NCI-H774 (cell line): Measurements from ENCODE around the gene SIAH1.
"Not testable (repeated sequence)": the region's sequence is repeated elsewhere in the genome, so short reads cannot be mapped to it uniquely, and the experiment has no call there.

Experiments
- DNase-seq: peaks from one replicate; lab custom pipeline; 2025; lab: John Stamatoyannopoulos, UW

Gene SIAH1

GRCh38 chr16:48393485-48394354, 8.5 kb upstream of the SIAH1 start:
- DNase-seq = no peak

DNA sequence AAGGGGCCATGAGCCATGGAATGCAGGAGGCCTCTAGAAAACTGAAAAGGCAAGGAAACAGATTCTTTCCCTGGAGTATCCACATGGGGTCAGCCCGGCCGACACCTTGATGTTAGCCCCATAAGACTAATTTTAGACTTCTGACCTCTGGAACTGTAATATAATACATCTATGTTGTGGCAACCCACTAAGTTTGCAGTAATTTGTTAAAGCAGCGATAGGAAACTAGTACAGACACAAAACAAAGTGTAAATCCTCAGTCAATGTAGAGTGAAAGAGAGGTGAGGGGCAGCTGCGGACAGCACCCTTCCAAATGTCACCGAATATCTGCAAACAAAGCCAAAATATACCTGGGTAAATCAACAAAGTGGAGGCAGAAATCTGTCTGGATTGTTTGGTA, 7.2 kb upstream of the SIAH1 start:
- no peak for DNase-seq

GRCh38 chr16:48386559-48387312, 1.5 kb upstream of the SIAH1 start:
- DNase-seq = no peak

DNA sequence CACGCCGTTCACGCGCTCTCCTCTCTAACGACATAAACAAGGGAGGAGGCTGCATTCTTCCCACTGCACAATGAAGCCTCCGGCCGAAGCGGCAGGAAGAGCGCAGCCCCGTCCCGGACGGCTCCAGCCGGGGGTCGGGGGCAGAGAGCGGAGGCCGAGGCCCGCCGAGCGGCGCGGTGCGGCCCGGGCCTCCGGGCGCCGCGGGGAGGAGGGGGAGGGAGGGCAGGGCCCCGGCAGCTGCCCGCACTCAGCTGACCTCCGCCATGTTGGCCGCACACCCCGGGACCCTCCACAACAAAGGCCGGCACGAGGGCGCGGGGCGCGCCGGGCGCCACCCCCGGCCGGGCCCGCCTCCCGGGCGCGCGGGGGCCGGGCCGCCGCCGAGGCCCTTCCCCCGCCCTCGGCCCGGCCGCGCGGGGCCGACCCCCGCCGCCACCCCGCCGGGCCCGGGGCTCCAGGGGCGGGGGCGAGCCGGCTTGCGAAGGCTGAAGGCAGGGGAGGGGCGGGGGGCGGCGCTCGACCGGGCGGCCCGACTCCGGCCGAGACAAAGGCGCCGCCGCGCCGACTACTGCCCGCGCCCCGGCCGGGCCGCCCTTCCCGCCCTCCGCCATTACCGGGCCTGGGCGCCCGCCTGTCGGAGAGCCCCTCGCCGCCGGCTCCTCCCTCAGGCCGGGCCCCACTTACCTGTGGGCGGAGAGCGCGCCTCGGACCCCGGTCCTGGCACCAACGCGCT, 527 bp downstream of the SIAH1 start:
- peak; percentile 75 for DNase-seq

DNA sequence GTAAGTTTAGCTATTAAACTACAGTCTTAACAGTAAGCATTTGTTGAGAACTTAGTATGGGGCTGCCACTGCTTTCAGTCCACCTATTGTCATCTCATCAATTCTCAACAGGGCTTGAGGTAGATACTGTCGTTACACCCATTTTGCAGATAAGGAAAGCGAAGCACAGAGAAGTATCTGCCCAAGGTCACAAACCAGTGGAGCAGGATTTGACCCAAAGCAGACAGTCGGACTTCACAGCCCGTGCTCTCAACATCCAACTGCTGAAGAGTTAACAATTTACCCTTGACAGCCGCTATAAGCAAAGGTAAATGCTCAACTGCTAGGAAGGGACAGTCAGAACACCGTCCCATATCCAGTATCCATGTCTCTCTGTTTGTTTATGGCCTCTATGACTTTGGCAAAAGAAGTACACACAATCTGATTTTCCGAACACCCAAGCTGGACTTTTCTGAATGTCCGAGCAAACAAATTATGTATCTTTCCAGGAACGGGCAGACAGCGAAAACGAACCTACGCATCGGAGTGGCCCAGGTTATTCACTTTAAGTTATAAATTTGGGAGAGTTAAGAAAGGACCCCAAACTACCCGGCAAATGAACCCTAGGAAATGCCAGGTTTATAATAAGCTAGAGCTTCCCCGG, 1.2 kb downstream of the SIAH1 start:
- DNase-seq = no peak

DNA sequence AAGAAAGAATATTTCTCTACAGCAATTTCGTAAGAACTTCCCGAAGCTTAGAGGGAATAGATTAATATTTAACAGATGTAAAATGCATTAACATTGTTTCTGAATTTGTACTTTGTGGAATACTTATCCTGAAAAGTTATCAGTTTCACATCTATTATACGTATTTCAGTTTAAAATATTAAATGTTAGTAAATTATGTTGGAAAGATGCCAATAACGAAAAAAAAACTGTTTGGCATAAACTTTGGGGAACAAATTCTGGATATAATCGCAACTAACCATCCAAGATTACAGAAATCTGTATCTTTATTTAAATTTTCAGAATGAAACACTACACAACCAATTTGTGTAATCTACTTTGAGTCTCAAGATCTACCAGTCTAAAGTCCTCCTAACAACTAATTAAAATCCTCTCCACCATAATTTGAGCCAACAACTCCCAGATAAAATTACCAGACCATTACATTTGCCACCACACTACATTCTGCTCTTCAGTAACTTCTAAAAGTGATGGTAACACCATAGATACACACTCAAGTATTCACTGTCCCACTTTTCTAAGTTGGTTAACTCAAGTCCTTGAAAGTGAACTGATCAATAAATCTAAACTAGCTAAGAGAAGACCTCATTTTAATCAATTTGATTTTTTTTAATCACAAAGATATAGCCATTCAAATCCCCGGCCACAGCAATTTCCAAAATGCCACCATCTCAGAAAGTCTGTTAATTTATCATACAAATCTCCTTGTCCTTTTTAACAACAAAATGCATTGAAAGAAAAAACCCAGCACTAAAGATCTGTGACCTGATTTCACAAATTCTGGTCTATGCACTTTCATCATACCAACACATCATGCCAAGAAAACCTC, 2.0 kb downstream of the SIAH1 start:
- DNase-seq = no peak

DNA sequence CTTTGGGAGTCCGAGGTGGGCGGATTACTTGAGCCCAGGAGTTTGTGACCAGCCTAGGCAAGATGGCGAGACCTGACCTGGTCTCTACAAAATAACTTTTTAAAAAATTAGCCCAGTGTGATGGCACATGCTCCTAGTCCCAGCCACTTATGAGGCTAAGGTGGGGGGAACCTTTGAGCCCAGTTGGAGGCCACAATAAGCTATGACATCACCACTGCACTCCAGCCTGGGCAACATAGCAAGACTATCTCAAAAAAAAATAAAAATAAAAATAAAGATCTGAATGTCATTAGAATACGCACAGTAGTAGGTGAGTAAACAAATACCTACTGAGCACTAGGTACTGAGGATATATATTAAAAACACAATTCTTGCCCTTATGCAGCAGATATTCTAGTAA, 3.1 kb downstream of the SIAH1 start:
- DNase-seq = no peak

- no peak for DNase-seq
Observed at GRCh38 chr16:48381201-48381600, 4.0 kb downstream of the SIAH1 start.

DNA sequence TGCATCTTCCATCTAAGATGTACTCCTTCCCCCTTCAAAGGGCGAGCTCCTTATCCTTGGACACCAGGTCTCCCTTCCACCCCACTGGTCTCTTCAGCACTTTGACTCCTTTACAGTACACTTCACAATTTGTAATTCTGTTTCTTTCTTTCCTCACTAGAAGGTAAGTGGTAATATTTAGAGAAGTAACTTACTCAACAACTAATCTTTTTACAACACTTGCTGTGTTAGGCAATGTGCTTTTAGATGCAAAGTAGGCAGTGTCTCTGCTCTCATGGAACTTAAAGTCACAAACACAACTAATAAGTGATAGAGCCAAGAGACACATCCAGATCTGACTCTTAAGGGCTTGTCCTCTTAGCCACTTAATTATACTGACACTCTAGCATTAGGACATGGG, 6.4 kb downstream of the SIAH1 start:
- DNase-seq = no peak

DNA sequence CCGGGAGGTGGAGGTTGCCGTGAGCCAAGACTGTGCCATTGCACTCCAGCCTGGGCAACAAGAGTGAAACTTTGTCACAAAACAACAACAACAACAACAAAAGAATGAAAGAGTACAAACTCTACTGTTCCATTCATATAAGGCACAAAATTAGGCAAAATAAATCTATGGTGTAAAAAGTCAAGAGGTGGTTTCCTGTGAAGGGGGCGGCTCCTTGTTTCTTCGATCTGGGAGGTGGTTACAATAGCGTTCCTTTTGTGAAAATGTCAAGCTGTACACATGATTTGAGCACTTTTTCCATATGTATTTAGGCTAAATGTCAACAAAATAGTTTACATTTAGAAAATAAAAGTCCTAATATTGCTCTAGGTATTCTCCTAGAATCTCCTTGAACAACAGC, 6.9 kb downstream of the SIAH1 start:
- DNase-seq = no peak

GRCh38 chr16:48377301-48377700, 7.9 kb downstream of the SIAH1 start:
- not testable (repeated sequence) for DNase-seq

- no peak for DNase-seq
Observed at GRCh38 chr16:48374255-48374654, 11.0 kb downstream of the SIAH1 start.

DNA sequence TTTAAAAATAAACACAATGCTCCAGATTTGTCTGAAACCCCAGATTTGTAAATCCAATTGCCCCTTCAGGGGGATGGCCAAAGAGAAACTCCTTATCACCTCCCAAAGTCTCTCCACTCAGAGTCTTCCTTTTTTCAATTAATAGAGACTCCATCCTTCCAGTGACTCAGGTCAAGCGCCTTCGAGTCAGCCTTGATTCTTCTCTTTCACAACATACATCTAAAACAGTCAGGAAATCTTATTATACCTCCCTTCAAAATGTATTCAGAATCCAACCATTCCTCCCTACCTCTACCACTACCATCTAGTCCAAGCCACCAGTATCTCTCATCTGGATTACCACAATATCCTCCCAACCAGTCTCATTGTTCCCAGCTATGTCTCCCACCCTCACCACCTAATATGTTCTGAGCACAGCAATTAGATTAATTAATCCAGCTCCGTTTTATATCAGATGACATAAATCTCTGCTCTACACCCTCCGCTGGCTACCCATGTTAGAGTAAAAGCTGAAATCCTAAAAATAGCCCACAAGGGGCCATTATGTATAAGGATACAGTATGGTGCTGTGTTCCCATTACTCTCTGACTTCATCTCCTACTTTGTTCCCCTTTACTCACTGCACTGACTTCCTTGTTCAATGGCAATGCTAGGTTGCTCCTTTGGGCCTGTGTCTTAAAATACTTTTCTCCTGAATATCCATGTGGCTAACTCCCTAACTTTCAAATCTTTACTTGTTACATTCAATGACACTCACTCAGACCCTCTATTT, 11.8 kb downstream of the SIAH1 start:
- no peak for DNase-seq

DNA sequence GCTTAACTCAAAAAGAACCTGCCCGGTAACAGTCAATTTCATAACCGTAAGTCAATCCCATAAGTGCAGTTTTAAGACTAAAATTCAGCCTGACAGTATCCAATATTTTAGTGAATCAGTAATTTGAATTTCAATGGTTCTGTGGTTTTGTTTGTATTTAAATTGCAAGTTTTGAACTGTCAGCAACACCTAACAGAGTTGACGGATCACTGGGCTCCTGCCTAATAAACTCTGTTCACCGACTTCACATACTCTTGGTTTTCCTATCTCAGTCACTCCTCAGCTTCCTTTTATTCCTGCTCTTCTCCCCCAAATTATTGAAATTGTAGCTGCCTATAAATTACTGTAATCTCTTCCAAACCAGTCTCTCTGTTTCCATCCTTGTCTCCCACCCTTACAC, 12.5 kb downstream of the SIAH1 start:
- DNase-seq = no peak

DNA sequence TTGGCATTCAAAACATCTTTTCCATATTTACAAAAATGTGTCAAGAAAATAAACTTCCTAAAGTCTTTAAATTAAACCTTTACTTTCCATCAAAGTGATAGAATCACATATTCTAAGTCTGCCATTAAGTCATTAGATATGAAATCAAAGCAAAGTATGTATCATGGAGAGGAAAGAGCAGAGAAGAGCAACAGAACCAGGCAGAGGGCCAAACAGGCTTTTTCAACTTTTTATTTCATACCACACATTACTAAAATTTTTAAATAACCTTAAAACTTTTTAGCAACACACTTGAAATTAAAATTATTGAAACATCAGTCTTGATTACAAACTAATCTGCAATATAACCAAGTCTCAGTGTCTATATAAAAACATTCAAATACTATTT, 13.8 kb downstream of the SIAH1 start:
- no peak for DNase-seq

DNA sequence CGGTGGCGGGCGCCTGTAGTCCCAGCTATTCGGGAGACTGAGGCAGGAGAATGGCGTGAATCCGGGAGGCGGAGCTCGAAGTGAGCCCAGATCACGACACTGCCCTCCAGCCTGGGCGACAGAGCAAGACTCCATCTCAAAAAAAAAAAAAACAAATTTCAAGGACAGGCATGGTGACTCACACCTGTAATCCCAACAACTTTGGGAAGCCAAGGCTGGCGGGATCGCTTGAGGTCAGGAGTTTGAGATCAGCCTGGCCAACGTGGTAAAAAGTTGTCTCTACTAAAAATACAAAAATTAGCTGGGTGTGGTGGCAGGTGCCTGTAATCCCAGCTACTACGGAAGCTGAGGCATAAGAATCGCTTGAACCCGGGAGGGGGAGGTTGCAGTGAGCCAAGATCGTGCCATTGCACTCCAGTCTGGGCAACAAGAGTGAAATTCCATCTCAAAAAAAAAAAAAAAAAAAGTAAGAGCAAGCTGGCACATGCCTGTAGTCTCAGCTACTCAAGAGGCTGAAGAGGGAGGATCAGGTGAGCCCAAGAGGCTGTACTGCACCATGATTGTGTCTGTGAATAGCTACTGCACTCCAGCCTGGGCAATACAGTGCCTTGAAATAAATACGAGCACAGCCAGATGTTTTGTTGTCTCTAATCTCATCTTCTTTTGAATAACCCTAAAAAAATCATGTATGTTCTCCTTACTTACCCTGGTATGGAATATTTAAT, 14.4 kb downstream of the SIAH1 start:
- DNase-seq = not testable (repeated sequence)

- DNase-seq = no peak
Observed at GRCh38 chr16:48370229-48370628, 15.0 kb downstream of the SIAH1 start.

- no peak for DNase-seq
Observed at GRCh38 chr16:48369765-48370164, 15.4 kb downstream of the SIAH1 start.

DNA sequence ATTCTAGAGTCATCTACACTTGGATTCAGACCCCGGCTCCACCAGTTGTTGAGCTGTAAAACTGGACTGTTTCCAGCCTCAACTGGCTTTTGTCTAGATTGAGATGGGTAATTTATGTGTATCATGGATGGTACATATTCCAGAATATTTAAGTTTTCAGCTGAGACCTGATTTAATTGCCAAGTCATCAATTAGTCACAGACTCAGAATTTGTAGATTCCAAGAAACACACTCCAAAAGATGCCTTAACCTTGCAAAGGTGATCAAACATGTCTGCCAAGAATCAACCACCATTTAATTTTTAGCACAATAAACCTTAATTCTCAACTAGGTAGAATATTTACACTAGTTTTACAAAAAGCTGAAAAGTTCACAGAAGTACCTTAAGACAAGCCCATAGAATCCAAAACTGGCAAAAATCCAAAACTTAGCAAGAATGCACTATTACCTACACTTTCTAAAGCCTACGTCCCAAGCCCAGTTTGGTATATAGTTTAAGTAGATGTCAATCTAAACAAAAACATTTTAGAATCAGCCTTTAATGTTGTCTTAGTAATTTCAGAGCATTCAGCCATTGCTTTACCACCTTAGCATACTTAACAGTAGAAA, 17.7 kb downstream of the SIAH1 start:
- no peak for DNase-seq
